Chondrocyte (in vitro differentiated cells): ENCODE measurements around the gene DDAH1. TPM values are rescaled to one million over a fixed set of nuclear protein-coding genes. Genes with fewer than 3 reads are reported as not detected.

Experiments used
- DNase-seq: peaks from one replicate; pipeline ENCODE4 v3.0.0; 2021; ENCODE audit warnings: mixed read lengths, low spot score
- H3K27ac Mint-ChIP-seq: one replicate; pipeline ENCODE4 v1.8.0; 2021; ENCODE audit warnings: mild to moderate bottlenecking, moderate library complexity, mixed read lengths; ENCODE audit not compliant: unreplicated experiment
- H3K27me3 Mint-ChIP-seq: 2 replicates; pipeline ENCODE4 v1.8.0; 2021; ENCODE audit warnings: low read depth, mixed read lengths
- H3K36me3 Mint-ChIP-seq: 2 replicates; pipeline ENCODE4 v1.8.0; 2021; ENCODE audit warnings: low read depth, mixed read lengths
- H3K4me1 Mint-ChIP-seq: 2 replicates; pipeline ENCODE4 v1.8.0; 2021; ENCODE audit warnings: low read depth, mild to moderate bottlenecking, mixed read lengths
- H3K4me3 Mint-ChIP-seq: one replicate; pipeline ENCODE4 v1.8.0; 2021; ENCODE audit warnings: mild to moderate bottlenecking, moderate library complexity, mixed read lengths; ENCODE audit not compliant: unreplicated experiment
- H3K9me3 Mint-ChIP-seq: 2 replicates; pipeline ENCODE4 v1.8.0; 2021; ENCODE audit warnings: low read depth, mixed read lengths
- total RNA-seq: library from RNA; stranded (reverse); gene quantifications from 3 replicates; pipeline ENCODE4 v1.2.1, GENCODE V29; 2021
- TF ChIP-seq, protein P1 (sequence below): fragments of 200-600 bp; sonication (generic); IDR thresholded peaks from 2 replicates; pipeline ENCODE4 v1.5.0; 2021; ENCODE audit warnings: antibody characterized with exemption, mild to moderate bottlenecking, moderate library complexity

Gene DDAH1
- total RNA-seq, 1 donor from 2014 or later = 91.8 TPM

DNA sequence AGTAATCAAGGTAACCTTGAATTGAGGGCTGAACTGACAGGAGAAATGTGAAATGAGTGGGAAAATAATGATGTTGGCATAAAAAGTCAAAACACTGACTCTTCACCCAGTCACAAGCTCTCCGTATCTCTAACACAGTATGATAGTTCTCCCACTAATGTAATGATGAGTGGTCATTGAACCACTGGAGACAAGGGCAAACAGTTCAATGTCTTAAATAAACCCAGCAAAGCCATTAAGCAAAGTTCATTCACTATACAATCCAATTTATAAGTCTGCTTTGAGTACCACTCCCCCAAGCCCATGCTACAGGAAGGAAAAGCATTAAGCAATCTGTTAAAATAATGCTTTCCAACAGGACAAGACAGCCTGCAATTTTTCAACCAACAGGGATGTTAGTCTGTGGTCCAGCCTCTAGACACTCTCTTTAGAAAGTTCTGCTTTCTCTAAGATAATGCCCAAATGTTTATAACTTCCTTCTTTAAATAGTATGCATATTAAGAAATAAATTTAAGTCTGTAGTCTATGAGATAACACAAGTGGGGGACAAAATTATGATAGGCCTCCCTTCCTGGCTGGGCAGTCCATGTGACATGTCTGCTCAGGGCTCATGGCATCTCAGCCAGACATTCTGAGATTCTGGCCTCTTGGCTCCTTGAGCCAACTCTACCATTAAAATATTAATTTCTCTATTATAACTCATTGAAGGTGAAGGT, 25.5 kb upstream of the DDAH1 start:
- H3K27me3 Mint-ChIP-seq = no peaks in the 10 kb centered on the region
- no peak for DNase-seq
- H3K9me3 Mint-ChIP-seq = no peaks in the 10 kb centered on the region
- H3K36me3 Mint-ChIP-seq = peaks cover 39% of the 10 kb centered on the region
- H3K4me3 Mint-ChIP-seq = no peak overlapping the region
- H3K27ac Mint-ChIP-seq = no peak overlapping the region
- peaks cover 32% of the 10 kb centered on the region for H3K4me1 Mint-ChIP-seq
- TF ChIP-seq, protein P1, sequence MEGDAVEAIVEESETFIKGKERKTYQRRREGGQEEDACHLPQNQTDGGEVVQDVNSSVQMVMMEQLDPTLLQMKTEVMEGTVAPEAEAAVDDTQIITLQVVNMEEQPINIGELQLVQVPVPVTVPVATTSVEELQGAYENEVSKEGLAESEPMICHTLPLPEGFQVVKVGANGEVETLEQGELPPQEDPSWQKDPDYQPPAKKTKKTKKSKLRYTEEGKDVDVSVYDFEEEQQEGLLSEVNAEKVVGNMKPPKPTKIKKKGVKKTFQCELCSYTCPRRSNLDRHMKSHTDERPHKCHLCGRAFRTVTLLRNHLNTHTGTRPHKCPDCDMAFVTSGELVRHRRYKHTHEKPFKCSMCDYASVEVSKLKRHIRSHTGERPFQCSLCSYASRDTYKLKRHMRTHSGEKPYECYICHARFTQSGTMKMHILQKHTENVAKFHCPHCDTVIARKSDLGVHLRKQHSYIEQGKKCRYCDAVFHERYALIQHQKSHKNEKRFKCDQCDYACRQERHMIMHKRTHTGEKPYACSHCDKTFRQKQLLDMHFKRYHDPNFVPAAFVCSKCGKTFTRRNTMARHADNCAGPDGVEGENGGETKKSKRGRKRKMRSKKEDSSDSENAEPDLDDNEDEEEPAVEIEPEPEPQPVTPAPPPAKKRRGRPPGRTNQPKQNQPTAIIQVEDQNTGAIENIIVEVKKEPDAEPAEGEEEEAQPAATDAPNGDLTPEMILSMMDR = no peak

DNA sequence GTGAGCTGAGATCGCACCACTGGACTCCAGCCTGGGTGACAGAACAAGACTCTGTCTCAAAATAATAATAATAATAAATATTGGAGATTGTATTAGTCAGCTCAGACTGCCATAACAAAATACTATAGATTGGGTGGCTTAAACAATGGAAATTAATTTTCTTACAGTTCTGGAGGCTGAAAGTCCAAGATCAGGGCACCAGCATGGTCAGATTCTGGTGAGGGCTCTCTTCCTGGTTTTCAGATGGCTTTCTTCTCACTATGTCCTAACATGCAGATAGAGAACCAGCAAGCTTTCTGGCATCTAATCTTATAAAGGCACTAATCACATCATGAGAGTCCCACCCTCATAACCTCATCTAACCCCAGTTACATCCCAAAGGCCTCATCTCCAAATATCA, 23.2 kb upstream of the DDAH1 start:
- no peak overlapping the region for H3K4me3 Mint-ChIP-seq
- H3K4me1 Mint-ChIP-seq = peaks cover 19% of the 10 kb centered on the region
- DNase-seq = no peak
- H3K27ac Mint-ChIP-seq = peak overlapping the region; percentile 12
- H3K36me3 Mint-ChIP-seq = peaks cover 34% of the 10 kb centered on the region
- H3K9me3 Mint-ChIP-seq = no peaks in the 10 kb centered on the region
- no peaks in the 10 kb centered on the region for H3K27me3 Mint-ChIP-seq
- TF ChIP-seq, protein P1 = no peak

DNA sequence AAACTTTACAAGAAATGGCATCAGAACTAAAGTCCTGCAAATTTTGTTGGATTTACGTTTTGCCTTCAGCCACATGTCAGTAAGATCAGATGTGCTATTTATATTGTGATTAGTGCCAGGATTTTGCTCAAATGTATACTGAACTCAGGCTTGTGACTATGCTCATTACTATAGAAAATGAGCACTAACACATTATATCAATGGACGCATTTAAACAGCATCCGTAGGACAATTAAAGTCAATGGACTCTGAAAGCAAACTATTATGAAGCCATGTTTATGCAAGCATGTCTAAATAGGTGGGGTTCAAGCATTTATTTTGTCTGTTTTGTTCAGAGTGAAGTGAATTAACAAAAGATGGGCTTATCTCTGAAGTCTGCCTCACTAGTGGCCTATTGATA, 20.6 kb upstream of the DDAH1 start:
- no peak for DNase-seq
- Mint-ChIP-seq H3K36me3 (peaks cover 27% of the 10 kb centered on the region), H3K4me1 (peaks cover 19% of the 10 kb centered on the region), H3K4me3 (no peak overlapping the region), H3K27me3 (no peaks in the 10 kb centered on the region), H3K9me3 (no peaks in the 10 kb centered on the region), H3K27ac (no peak overlapping the region)
- TF ChIP-seq, protein P1 = no peak

DNA sequence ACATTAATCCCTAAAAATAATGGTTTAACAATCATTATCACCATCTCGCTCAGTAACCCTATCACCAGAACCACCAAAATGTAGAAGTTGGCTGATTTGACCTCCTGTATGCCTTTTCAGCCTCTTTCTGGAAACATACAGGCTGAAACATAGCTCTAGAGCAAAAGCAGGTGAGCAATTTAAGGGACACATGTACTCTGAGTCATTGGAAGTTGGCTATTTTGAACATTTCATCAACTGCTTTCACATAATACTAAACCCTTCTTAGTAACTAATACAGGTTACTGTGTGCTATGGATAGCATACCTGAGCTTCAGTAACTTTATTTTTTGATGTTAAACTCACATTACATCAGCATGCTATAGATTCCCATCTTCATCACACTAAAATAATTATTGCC, 19.8 kb upstream of the DDAH1 start:
- Mint-ChIP-seq H3K27ac (no peak overlapping the region), H3K9me3 (no peaks in the 10 kb centered on the region), H3K4me1 (peaks cover 21% of the 10 kb centered on the region), H3K4me3 (no peak overlapping the region), H3K27me3 (no peaks in the 10 kb centered on the region), H3K36me3 (peaks cover 21% of the 10 kb centered on the region)
- TF ChIP-seq, protein P1 = no peak
- DNase-seq = no peak

DNA sequence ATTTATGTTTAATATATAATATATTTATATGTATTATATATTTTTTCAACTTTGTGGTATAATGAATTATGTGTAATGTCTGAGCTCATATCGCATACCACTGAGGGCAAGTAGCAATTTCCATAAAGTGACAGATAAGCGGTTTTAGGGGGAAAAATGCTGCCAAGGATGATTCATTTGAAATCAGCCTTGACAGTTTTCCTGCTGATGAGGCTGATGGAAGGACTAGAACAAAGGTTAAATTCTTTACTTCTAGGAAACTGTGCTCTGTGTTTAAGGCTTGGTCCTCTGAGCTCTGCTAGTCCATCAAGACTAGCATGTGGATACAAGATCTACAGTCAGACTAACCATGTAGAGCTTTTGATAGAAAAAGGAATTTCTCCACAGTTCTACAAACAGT, 19.3 kb upstream of the DDAH1 start:
- TF ChIP-seq, protein P1 = no peak
- Mint-ChIP-seq H3K4me3 (no peak overlapping the region), H3K27me3 (no peaks in the 10 kb centered on the region), H3K27ac (no peak overlapping the region), H3K9me3 (no peaks in the 10 kb centered on the region), H3K36me3 (peaks cover 21% of the 10 kb centered on the region), H3K4me1 (peaks cover 23% of the 10 kb centered on the region)
- no peak for DNase-seq
